ENCODE data around the gene KCNQ1. TPM values are rescaled to one million over a fixed set of nuclear protein-coding genes. Genes with fewer than 3 reads are reported as not detected.

KCNQ1 gene
- total RNA-seq, 1 donor from 2014 or later, result 52.9 TPM

DNA sequence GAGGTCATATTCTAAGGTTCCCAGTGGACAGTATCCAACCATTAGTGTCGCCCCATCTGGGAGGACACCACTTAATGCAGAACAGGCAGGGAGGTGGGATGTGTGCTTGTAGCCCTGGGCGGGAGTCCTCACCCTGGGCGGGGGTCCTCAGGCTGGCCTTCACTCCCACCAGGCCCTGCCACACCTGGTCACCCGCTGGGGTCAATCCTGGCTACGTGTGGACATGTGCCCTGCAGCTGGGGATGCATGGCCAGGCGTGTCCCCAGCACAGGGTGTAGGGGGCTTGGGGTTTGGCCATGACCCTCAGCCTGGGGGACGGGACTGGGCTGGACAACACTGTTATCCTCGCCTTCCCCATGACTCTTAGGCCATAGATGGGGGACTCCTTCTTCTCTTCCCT lies 19.3 kb upstream of the KCNQ1 start:
- TF ChIP-seq, protein P1, sequence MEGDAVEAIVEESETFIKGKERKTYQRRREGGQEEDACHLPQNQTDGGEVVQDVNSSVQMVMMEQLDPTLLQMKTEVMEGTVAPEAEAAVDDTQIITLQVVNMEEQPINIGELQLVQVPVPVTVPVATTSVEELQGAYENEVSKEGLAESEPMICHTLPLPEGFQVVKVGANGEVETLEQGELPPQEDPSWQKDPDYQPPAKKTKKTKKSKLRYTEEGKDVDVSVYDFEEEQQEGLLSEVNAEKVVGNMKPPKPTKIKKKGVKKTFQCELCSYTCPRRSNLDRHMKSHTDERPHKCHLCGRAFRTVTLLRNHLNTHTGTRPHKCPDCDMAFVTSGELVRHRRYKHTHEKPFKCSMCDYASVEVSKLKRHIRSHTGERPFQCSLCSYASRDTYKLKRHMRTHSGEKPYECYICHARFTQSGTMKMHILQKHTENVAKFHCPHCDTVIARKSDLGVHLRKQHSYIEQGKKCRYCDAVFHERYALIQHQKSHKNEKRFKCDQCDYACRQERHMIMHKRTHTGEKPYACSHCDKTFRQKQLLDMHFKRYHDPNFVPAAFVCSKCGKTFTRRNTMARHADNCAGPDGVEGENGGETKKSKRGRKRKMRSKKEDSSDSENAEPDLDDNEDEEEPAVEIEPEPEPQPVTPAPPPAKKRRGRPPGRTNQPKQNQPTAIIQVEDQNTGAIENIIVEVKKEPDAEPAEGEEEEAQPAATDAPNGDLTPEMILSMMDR (IDR thresholded peaks at IDR 0.05), result no peak
- intact Hi-C loops (cut with DNase I), result no loop called here
- Histone ChIP-seq H3K4me3 (no peak overlapping the region), H3K27me3 (no peaks in the 10 kb centered on the region), H3K36me3 (no peaks in the 10 kb centered on the region), H3K27ac (no peak overlapping the region), H3K9me3 (no peaks in the 10 kb centered on the region), H3K4me1 (peaks cover 4% of the 10 kb centered on the region)
- DNase-seq (no peak), ATAC-seq (no peak)

DNA sequence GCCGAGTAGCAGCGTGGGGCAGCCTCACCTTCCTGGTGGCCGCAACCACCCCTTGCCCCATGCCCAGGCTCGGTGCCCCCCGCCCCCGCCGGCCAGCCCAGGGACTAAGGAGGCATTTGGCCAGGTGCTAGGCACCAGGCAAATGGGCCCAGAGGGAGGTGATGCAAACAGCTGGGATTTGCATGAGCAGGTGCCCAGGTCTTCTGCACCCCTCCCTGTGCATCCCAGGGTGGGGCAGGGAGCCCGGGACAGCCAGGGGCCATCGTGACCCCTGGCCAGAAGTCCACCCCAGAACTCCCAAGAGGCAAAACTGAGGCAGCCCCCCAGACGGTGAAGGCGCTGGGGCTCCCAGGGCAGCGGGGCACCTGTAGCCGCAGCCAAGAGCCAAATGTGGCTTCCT lies 18.6 kb upstream of the KCNQ1 start:
- H3K4me1 ChIP-seq, result no peaks in the 10 kb centered on the region
- TF ChIP-seq, protein P1 (IDR thresholded peaks at IDR 0.05), result no peak
- no peaks in the 10 kb centered on the region for H3K27me3 ChIP-seq
- intact Hi-C loops (cut with DNase I), result no loop called here
- no peak overlapping the region for H3K4me3 ChIP-seq
- DNase-seq, result no peak
- no peaks in the 10 kb centered on the region for H3K36me3 ChIP-seq
- ATAC-seq, result no peak
- H3K27ac ChIP-seq, result no peak overlapping the region
- no peaks in the 10 kb centered on the region for H3K9me3 ChIP-seq

DNA sequence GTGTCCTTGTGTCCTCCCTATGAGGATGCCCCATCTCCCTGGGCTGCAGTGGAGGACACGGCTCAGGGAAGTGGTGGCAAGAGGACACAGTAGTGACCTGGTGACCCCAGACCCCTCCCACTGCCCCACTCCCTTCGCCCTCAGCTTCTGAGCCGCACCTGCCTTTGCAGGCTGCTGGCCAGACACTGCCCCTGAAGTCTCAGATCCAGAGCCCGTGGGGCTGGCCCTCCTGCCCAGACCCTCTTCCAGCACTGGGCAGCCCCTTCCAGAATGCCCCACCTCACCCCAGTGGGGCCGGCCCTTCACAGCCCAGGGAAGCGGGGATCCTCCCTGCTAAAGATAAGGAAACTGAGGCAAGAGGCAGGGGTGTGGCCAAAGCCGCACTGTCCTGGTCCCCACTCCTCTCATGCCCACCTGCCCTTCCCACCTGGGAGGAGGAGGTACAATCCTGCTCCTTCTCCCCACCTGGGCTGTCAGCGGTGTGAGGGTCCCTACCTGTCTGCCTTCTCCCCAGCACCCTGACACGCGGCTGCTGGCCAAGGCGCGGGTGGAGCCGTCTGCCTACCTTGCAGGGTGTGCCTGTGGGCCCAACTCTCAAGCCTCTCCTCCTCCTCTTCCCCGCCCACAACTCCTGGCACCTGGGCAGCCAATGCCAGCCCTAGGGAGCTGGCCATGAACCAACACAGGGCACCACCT lies 17.8 kb upstream of the KCNQ1 start:
- no peak overlapping the region for H3K27ac ChIP-seq
- TF ChIP-seq, protein P1 (IDR thresholded peaks at IDR 0.05), result no peak
- no peaks in the 10 kb centered on the region for H3K9me3 ChIP-seq
- H3K27me3 ChIP-seq, result no peaks in the 10 kb centered on the region
- ATAC-seq, result peak; percentile 65
- peak; percentile 78 for DNase-seq
- intact Hi-C loops (cut with DNase I), result no loop called here
- no peaks in the 10 kb centered on the region for H3K36me3 ChIP-seq
- H3K4me1 ChIP-seq, result no peaks in the 10 kb centered on the region
- H3K4me3 ChIP-seq, result no peak overlapping the region

DNA sequence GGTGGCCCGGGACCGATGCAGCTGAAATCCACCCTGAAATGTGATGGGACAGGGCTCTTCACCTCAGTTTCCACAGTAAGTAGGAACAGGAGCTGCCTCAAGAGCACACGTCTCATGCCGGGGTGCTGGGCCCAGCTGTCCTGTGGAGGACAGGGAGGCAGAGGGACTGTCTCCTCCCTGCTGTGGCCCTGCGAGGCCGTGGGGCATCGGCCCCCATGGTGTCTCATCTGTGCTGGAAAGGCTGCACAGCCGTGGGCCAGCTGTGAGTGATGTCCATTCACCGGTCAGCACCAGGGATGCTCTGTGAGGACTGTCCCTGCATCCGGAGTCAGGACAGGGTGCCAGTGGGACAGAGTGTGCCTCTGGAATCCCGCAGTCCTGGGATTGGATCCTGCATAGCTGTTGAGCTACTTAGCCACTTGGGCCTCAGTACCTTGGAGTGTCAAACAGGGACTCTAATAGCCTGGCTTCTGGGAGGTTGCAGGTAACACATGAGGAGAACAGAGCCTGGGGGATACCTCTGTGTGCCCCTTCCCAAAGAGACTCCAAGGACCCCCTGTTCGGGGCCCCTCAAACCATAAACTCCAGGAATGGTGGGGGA lies 17.0 kb upstream of the KCNQ1 start:
- H3K4me3 ChIP-seq, result no peak overlapping the region
- DNase-seq (no peak), ATAC-seq (no peak)
- intact Hi-C loops (cut with DNase I), result loop anchor here (2.0 kb wide), 1 partner anchor 103 kb away; no protein-coding TSS in a partner anchor
- H3K9me3 ChIP-seq, result no peaks in the 10 kb centered on the region
- H3K27ac ChIP-seq, result no peak overlapping the region
- no peaks in the 10 kb centered on the region for H3K36me3 ChIP-seq
- H3K4me1 ChIP-seq, result no peaks in the 10 kb centered on the region
- TF ChIP-seq, protein P1 (IDR thresholded peaks at IDR 0.05), result no peak
- H3K27me3 ChIP-seq, result no peaks in the 10 kb centered on the region

DNA sequence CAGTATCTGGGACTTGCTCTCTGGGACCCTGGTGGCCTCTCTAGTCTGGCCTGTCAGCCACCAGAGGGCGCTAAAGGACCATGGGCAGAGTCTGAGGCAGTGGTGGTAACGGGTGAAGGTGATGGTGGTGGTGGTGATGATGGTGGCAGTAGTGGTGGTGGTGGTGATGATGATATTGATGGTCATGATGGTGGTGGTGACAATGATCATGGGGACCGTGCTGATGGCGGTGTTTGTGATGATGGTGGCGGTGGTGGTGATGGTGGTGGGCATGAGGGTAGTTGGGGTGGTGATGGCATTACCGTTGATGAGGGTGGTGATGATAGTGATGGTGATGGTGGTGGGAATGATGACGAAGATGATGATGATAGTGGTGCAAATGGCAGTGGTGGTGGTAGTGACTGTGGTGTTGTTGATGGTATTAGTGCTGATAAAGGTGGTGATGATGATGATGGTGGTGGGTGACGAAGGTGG lies 16.4 kb upstream of the KCNQ1 start:
- Histone ChIP-seq H3K27ac (no peak overlapping the region), H3K36me3 (no peaks in the 10 kb centered on the region), H3K27me3 (no peaks in the 10 kb centered on the region), H3K4me3 (no peak overlapping the region), H3K9me3 (no peaks in the 10 kb centered on the region), H3K4me1 (no peaks in the 10 kb centered on the region)
- DNase-seq, result peak; percentile 89
- TF ChIP-seq, protein P1 (IDR thresholded peaks at IDR 0.05), result peak; percentile 87
- intact Hi-C loops (cut with DNase I), result loop anchor here (2.0 kb wide), 1 partner anchor 102 kb away; no protein-coding TSS in a partner anchor
- peak; percentile 84 for ATAC-seq

Data from upper lobe of right lung (tissue), 1 donor.